ENCODE measurements around the gene TSNAXIP1.

DNA sequence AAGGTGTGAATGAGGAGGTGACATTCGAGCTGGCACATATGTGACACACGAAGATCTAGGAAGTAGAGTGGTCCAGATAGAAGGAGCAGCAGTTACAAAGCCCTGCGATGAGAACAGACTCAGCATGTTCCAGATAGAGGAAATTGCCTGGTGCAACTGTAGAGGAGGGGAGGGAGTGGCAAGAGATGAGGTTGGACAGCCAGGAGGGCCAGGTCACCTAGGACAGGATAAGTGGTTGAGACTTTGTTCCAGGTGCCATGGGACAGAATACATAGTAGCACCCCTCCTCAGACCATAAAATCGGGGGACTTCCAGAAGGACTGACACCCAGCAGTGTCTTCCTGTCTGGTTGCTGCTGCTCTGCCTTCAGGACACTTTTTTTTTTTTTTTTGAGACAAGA, 51.8 kb downstream of the TSNAXIP1 start:
- TF ChIP-seq, protein P1, sequence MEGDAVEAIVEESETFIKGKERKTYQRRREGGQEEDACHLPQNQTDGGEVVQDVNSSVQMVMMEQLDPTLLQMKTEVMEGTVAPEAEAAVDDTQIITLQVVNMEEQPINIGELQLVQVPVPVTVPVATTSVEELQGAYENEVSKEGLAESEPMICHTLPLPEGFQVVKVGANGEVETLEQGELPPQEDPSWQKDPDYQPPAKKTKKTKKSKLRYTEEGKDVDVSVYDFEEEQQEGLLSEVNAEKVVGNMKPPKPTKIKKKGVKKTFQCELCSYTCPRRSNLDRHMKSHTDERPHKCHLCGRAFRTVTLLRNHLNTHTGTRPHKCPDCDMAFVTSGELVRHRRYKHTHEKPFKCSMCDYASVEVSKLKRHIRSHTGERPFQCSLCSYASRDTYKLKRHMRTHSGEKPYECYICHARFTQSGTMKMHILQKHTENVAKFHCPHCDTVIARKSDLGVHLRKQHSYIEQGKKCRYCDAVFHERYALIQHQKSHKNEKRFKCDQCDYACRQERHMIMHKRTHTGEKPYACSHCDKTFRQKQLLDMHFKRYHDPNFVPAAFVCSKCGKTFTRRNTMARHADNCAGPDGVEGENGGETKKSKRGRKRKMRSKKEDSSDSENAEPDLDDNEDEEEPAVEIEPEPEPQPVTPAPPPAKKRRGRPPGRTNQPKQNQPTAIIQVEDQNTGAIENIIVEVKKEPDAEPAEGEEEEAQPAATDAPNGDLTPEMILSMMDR (IDR thresholded peaks at IDR 0.05 in 2 of 3, conservative IDR thresholded peaks at IDR 0.05 in 1 of 3; ENCODE audit: insufficient read depth in 2 of 3, low read depth in 1 of 3, low read length in 3 of 3), result no peak
- TF ChIP-seq IFI16 (CRISPR knock-in tag; IDR thresholded peaks at IDR 0.05) (no peak), ZNF347 (CRISPR knock-in tag; IDR thresholded peaks at IDR 0.05; ENCODE audit: low read depth) (no peak), POLR2AphosphoS5 (IDR thresholded peaks at IDR 0.05; ENCODE audit: control insufficient read depth, insufficient read depth, low read depth, low read length) (no peak), ATF1 (CRISPR knock-in tag; IDR thresholded peaks at IDR 0.05) (no peak), ATF1 (tag; IDR thresholded peaks at IDR 0.05) (no peak), BACH1 (tag; IDR thresholded peaks at IDR 0.05) (no peak), RNF2 (IDR thresholded peaks at IDR 0.05) (no peak)
- TF ChIP-seq, protein P2, sequence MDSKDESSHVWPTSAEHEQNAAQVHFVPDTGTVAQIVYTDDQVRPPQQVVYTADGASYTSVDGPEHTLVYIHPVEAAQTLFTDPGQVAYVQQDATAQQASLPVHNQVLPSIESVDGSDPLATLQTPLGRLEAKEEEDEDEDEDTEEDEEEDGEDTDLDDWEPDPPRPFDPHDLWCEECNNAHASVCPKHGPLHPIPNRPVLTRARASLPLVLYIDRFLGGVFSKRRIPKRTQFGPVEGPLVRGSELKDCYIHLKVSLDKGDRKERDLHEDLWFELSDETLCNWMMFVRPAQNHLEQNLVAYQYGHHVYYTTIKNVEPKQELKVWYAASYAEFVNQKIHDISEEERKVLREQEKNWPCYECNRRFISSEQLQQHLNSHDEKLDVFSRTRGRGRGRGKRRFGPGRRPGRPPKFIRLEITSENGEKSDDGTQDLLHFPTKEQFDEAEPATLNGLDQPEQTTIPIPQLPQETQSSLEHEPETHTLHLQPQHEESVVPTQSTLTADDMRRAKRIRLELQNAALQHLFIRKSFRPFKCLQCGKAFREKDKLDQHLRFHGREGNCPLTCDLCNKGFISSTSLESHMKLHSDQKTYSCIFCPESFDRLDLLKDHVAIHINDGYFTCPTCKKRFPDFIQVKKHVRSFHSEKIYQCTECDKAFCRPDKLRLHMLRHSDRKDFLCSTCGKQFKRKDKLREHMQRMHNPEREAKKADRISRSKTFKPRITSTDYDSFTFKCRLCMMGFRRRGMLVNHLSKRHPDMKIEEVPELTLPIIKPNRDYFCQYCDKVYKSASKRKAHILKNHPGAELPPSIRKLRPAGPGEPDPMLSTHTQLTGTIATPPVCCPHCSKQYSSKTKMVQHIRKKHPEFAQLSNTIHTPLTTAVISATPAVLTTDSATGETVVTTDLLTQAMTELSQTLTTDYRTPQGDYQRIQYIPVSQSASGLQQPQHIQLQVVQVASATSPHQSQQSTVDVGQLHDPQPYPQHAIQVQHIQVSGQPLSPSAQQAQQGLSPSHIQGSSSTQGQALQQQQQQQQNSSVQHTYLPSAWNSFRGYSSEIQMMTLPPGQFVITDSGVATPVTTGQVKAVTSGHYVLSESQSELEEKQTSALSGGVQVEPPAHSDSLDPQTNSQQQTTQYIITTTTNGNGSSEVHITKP (IDR thresholded peaks at IDR 0.05; ENCODE audit: partially characterized antibody), result no peak

Measured in K562 (cell line).